ENCODE data around the gene IGSF21.
"Not testable (repeated sequence)": the region's sequence is repeated elsewhere in the genome, so short reads cannot be mapped to it uniquely, and the experiment has no call there.

Gene IGSF21

DNA sequence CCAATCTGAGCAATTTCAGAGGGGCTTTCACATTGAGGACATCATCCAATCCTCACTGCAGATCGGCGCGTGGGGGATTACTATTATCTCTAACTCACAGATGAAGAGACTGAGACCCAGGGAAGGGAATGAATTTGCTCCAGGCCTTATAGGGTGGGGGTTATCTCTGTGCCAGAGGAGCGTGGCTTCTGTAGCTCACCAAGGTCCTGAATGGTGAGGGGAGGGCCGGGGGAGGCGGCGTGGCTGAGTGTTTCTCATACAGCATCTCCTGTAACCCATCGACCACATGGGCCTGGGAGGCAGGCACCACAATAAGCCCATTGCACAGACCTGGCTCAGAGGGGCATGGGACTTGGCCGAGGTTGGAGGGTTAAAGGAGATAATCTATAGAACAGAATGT is 230.2 kb downstream of the IGSF21 start:
- DNase-seq: no peak

GRCh38 chr1:18339161-18339560 is 231.6 kb downstream of the IGSF21 start:
- no peak for DNase-seq

DNA sequence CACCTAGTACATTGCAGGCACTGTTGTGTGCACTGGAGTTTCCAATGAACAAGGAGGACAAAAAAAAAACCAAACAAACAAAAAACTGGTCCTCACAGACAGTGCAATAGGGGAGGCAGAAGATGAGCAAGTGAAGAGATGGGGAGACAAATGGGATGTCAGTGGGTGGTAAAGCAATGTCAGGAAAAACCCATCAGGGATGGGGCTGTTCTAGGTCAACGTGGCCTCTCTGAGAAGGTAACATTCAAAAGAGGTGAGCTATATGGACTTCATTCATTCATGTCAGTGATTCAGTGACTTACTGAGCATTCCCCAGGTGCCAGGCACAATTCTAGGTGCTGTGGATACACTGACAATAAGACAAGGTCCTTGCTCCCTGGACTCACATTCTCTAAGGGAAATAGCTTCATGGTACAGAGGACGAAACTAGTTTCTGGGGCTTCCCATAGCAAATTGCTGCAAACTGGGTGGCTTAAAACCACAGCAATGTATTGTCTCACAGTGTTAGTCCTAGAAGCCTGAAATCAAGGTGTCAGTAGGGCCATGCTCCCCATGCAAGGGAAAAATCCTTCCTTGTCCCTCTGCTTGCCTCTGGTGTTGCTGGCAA is 232.7 kb downstream of the IGSF21 start:
- DNase-seq: no peak

DNA sequence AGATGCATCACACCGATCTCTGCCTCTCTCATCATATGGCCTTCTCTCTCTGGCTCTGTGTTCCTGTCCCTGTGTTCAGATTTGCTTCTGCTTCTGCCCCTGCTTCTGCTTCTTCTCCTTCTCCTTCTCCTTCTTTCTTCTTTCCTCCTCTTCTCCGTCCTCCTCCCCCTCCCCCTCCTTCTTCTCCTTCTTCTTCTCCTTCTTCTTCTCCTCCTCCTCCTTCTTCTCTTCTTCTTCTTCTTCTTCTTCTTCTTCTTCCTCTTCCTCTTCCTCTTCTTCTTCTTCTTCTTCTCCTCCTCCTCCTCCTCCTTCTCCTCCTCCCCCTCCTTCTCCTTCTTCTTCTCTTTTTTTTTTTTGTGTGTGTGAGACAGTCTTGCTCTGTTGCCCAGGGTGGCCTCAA is 233.2 kb downstream of the IGSF21 start:
- DNase-seq: no peak

DNA sequence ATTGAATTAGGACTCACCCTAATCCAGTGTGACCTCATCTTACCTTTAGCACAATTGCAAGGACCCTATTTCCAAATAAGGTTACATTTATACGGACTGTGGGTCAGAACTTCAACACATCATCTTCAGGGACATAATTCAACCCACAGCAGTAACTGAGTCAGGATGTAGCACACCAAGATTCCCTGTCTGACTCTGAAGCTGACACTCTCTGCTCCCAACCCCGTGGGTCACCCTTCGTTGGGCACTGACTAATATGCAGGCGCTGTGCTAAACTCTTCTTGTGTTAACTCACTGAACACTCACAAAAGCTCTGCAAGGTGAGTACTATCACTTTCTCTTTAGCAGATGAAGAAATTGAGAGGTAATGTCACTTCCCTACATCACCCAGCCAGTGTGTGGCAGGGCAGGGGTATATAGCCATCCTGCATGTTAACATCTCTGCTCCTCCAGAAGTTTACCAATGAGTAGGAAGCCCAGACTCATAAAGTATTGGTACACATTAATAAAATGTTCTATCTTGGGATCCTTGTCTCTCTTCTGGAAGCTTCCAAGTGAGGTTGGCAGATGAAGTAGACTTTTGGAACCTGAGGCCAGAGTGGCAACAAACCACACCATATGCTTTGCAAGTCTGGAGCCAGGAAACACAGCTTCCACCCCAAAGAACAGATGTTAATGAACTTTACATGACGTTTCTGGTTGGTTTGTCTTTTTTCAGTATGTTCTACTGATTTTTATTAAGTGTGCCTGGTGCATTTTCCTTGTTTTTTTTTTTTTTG is 233.9 kb downstream of the IGSF21 start:
- DNase-seq: no peak

- DNase-seq: no peak
Observed at GRCh38 chr1:18342744-18343143, 235.1 kb downstream of the IGSF21 start.

DNA sequence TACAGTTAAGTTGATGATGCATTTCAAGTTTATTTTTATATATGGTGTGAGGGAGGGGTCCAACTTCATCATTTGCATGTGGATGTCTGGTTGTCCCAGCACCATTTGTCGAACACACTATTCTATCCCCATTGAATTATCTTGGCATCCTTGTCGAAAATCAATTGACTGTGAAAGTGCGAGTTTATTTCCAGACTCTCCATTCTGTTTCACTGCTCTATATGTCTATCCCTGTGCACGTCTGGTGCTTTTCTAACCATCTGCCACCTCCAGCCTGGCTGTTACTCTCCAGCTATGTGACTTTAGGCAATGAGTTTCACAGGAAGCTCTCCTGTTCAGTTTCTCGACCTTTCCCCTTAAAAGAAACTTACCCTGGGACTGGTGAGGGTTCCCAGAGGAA is 236.0 kb downstream of the IGSF21 start:
- DNase-seq: no peak

DNA sequence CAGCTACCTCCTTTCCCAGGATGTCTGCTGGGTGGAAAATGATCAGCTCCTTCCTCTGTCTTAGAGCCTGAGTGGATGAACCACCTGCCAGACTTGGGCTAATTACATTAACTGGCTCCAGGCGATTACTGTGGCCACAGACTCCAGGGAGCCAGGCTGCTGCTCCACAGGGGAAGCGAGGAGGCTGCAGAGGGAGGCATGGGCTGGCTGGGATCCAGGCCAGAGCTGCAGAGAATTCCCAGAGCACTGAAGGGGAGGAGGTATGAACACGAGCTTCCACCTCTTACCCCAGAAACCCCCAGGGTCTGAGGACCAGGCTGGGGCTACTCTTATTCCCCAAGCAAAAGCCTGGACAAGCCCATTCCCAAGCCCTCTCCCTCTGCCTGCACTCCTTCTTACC is 237.2 kb downstream of the IGSF21 start:
- DNase-seq: no peak

- no peak for DNase-seq
Observed at GRCh38 chr1:18347559-18347958, 240.0 kb downstream of the IGSF21 start.

DNA sequence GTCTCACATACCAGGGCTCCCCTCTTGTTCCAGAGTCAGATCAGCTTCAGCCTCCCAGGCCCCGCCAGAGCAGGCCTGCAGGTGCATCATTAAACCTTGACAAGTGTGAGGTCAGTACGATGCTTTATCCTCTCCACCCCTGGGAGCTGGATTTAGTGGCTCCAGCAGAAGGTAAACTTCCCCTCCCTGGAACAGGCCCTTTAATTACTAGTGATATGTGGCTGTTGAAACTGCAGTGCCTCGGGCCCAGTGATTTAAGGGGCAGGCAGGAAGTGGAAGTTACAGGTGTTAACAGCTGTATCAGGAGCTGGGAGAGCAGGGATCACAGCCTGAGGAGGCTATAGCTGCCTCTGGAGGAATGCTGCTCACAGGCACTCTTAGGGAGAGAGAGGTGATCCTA is 240.8 kb downstream of the IGSF21 start:
- DNase-seq: no peak

DNA sequence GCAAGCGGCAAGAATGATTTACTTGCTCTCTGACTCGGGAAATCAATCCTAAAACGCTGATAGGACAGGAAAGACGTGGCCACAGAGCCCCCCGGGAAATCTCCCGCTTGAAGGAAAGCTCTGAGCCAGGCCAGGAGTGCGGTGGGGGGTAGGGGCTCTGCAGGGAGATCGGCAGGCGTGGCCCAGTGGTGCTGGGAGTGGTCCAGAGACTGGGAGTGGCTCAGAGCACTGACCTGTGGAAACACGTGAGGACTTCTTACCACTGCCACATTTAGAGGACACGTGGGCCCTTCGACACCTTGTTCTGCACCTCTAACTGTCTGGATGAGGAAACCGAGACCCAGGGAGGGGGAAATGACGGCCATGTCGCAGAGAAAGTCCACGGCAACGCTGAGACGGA is 243.1 kb downstream of the IGSF21 start:
- no peak for DNase-seq

DNA sequence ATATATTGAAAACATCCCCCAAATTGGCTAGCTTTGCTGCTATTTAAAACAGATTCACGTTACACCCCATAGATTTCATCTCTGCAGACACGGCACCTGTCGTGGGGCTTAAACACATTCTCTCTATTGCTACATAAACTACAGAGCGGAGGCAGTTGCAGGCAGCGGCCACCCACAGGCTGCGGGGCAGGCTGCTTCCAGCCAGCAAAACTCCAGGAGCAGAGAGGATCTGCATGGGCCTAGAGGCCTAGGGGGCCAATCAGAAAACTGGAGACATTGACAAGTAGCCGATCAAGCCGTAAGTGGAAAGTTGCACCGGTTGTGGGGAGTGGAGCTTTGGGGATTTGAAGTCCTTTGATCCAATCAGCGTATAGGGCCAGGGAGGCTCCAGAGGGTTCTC is 244.1 kb downstream of the IGSF21 start:
- DNase-seq: no peak

DNA sequence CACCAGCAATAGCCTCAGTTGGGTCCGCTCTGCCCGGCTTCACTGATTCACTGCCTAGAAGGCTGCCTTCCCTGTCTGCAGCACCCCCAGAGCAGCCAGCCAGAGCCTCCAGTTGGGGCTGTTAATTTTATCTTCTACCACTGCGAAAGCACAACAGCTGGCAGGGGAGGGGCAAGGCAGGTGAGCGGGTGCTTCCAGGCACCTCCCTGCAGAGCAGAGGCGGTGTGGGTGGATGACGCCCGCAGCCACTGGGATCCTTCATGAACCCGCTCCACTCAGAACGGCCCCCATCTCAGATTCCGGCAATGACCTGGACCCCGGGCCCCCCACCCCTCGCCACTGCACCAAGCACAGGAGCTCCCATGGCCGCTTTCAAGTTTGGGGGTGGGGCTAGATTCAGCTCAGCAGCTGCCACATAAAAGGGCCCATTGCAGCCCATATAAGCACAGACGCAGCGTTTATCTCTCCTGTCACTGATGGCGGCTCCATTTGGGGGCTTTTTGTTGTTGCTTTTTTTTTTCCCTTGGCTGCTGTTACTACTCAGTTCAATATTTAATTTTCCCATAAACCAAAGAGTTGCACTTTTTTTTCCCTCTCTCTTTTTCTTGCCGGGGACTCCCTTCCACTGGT is 245.2 kb downstream of the IGSF21 start:
- DNase-seq: no peak

GRCh38 chr1:18353528-18353927 is 245.9 kb downstream of the IGSF21 start:
- DNase-seq: no peak

DNA sequence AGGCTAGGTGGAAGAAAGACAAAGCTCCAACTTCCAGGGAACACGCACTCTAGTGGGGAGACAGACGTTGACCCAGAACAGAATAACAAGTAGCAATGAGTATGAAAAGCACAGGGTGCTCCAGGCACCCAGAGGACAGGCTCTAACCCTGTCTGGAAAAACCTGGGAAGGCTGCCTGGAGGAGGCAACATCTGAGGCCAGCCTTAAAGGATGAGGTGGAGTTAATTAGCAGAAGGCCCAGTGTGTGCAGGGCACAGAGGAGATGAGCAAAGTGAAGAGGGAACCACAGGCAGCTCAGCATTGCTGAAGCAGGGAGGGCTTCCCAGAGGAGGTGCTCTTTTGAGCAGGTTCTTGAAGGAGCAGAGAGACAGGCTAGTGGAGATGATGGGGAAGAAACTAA is 246.4 kb downstream of the IGSF21 start:
- no peak for DNase-seq

GRCh38 chr1:18354612-18355011 is 247.0 kb downstream of the IGSF21 start:
- DNase-seq: no peak

DNA sequence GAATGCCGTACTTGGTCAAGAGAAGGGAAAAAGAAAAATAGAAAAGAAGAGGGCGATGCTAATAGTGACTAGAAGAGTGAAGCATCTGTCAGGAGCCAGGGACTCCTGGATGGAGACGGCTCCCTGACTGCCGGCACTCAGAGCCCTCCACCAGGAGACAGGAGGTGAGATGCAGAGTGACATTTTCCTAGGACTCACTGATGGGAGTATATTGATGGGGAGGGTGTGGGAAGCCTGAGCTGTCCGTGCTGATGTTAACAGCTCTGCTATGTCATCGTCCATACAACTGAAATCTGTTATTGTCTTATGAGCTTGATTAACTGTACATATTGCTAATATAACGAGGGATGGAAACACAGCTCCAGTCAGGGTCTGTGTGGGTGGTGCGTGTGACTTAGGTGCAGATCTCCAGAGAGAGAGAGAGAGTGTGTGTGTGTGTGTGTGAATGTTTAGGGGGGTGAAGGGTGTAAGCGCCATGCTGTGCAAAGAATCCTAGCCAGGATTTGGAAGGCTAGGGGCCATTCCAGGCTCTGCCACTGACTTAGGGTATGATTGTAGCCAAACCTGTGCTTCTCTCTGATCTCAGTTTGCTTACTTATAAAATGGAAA is 250.1 kb downstream of the IGSF21 start:
- DNase-seq: no peak

- no peak for DNase-seq
Observed at GRCh38 chr1:18358600-18358999, 251.0 kb downstream of the IGSF21 start.

DNA sequence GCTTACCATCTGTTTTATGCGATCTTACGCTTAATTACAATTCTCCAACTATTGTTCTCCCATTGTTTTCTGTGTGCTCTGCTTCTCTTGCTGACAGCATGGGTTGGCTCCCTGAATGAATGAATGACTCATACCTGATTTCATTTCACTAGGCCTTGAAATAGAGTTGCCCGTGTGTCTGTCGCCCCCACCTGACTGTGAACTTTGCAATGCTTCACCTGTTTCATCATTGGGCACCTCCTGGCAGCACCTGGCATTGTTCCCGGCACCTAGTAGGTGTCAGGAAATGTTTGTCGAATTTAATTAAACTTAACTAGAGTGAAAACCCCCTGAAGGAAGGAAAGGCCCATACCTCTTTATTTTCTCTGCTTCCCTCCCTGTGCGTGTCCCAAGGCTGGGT is 252.7 kb downstream of the IGSF21 start:
- no peak for DNase-seq

GRCh38 chr1:18362150-18362549 is 254.6 kb downstream of the IGSF21 start:
- DNase-seq: no peak

GRCh38 chr1:18363436-18363835 is 255.8 kb downstream of the IGSF21 start:
- no peak for DNase-seq

GRCh38 chr1:18365099-18365705 is 257.6 kb downstream of the IGSF21 start:
- no peak for DNase-seq

GRCh38 chr1:18372505-18372904 is 264.9 kb downstream of the IGSF21 start:
- DNase-seq: not testable (repeated sequence)

DNA sequence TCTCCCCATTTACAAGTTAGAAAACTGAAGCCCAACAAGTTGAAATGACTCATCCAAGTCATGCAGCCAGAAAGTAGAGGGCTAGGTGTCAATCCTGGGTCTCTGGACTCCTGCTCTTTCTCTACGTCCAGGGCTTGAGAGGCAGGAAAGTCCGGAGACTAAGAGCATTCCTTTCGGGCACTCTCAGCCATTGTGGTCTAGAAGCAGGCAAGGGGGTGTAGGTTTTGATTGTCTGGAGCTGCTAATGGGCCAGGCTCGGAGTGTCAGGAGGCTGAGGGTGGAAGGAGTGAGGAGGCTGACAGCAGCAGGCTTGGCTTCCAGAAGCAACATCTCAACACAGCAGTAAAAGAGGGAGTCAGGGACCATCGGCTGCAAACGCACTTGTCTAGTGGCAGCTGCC is 265.6 kb downstream of the IGSF21 start:
- DNase-seq: no peak
